Suppressor macrophage (primary cell): ENCODE results near the gene ZC3H7B.

Source experiments
- DNase-seq, 4 experiments: peaks; one replicate each; pipeline ENCODE4 v3.0.0-alpha.2; 2020 to 2022

ZC3H7B gene

GRCh38 chr22:41356430-41357028 is 55.2 kb downstream of the ZC3H7B start:
- DNase-seq, result no peak

GRCh38 chr22:41357191-41357590 is 55.9 kb downstream of the ZC3H7B start:
- no peak for DNase-seq

GRCh38 chr22:41358927-41359326 is 57.6 kb downstream of the ZC3H7B start:
- no peak for DNase-seq

GRCh38 chr22:41359376-41359775 is 58.1 kb downstream of the ZC3H7B start:
- no peak for DNase-seq

- DNase-seq, result no peak
Measured at GRCh38 chr22:41360126-41360525, 58.8 kb downstream of the ZC3H7B start.

GRCh38 chr22:41361716-41362310 is 60.5 kb downstream of the ZC3H7B start:
- DNase-seq, result no peak

GRCh38 chr22:41362615-41363014 is 61.3 kb downstream of the ZC3H7B start:
- no peak for DNase-seq

- DNase-seq, result no peak
Measured at GRCh38 chr22:41364233-41364632, 62.9 kb downstream of the ZC3H7B start.

GRCh38 chr22:41364955-41365354 is 63.6 kb downstream of the ZC3H7B start:
- no peak for DNase-seq

GRCh38 chr22:41365425-41365824 is 64.1 kb downstream of the ZC3H7B start:
- no peak for DNase-seq

GRCh38 chr22:41366323-41367029 is 65.2 kb downstream of the ZC3H7B start:
- DNase-seq, result no peak

- DNase-seq, result peak; percentile 91 to 96 (median 94)
Measured at GRCh38 chr22:41367039-41367679, 65.8 kb downstream of the ZC3H7B start.

- no peak for DNase-seq
Measured at GRCh38 chr22:41367680-41368542, 66.6 kb downstream of the ZC3H7B start.

GRCh38 chr22:41368543-41369423 is 67.5 kb downstream of the ZC3H7B start:
- no peak for DNase-seq

GRCh38 chr22:41369424-41369745 is 68.1 kb downstream of the ZC3H7B start:
- DNase-seq, result no peak

- no peak for DNase-seq
Measured at GRCh38 chr22:41369837-41370236, 68.5 kb downstream of the ZC3H7B start.

- DNase-seq, result peak in 2 of 4 experiments; percentile 13
Measured at GRCh38 chr22:41377846-41378245, 76.5 kb downstream of the ZC3H7B start.

- peak; percentile 60 to 84 (median 74) for DNase-seq
Measured at GRCh38 chr22:41380993-41381328, 79.6 kb downstream of the ZC3H7B start.

GRCh38 chr22:41381329-41382097 is 80.2 kb downstream of the ZC3H7B start, which contains the start of gene TEF:
TSS of gene TEF (plus strand) at chr22:41381942. CDS start at chr22:41382045, 103 bp downstream.
- peak; percentile 98 to 99 (median 99) for DNase-seq

GRCh38 chr22:41382098-41382578 is 80.8 kb downstream of the ZC3H7B start:
- peak; percentile 12 to 76 (median 62) for DNase-seq

GRCh38 chr22:41382610-41383009 is 81.3 kb downstream of the ZC3H7B start:
- no peak for DNase-seq
